Lower leg skin (tissue), 4 donors: ENCODE measurements around the gene QSOX1. TPM values are rescaled to one million over a fixed set of nuclear protein-coding genes. Genes with fewer than 3 reads are reported as not detected.
"Not testable (repeated sequence)": the region's sequence is repeated elsewhere in the genome, so short reads cannot be mapped to it uniquely, and the experiment has no call there.

Experiments used
- DNase-seq, 2 donors: peaks; one replicate each; pipeline ENCODE4 v3.0.0-alpha.2; 2019; ENCODE audit warnings: low spot score in 2 of 2
- H3K4me3 ChIP-seq: fragments of 200-600 bp; sonication (generic); 2 replicates; pipeline ENCODE4 v1.5.1; 2017; ENCODE audit warnings: mild to moderate bottlenecking, low read depth; ENCODE audit not compliant: poor library complexity, severe bottlenecking
- POLR2A ChIP-seq, 2 donors: fragments of 450-650 bp; IDR thresholded peaks; one replicate each; pipeline ENCODE4 v1.6.1; 2016 to 2017; ENCODE audit warnings: antibody characterized with exemption in 2 of 2, mild to moderate bottlenecking in 1 of 2, moderate library complexity in 1 of 2
- WGBS, 2 donors: methylation state at CpG; one replicate each; pipeline ENCODE4 v1.1.5; 2018; 5-methylcytosine and 5-hydroxymethylcytosine counted together
- intact Hi-C: fragments of 100-400 bp; cut with DNase I; formaldehyde crosslinking; loops from one replicate; pipeline ENCODE4 v1.15.0; 2023; ENCODE audit warnings: low total_unique reads
- total RNA-seq, 4 donors: library from RNA; depleted of rRNA; stranded (reverse); fragments of >200 nt; gene quantifications; one replicate each; pipeline ENCODE4 v1.1.0, GENCODE V29; 2016
- TF ChIP-seq, protein P1 (sequence below), 3 donors: fragments of 450-650 bp; IDR thresholded peaks; one replicate each; pipeline ENCODE4 v1.5.1; 2016; ENCODE audit warnings: antibody characterized with exemption in 3 of 3, mild to moderate bottlenecking in 3 of 3, moderate library complexity in 2 of 3

Gene QSOX1
- total RNA-seq, 4 donors from 2014 or later, result 77.7 to 90.3 (median 87.3) TPM

DNA sequence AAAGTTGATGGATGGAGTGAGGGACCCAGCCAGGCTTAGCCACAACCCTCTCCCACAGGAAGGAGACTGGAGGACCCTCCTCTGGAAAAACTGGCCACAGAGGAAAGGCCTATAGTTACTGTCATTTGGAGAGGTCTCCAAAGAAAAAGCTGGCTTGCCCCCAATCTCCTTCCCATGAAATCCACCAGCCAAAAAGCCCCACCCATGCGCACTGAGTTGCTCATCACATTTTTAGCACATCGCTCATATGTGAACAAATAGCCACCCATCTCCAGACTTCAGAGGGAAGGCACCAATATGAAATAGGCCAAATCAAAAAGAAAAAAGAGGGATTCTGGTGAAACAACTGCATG is 36.9 kb upstream of the QSOX1 start:
- H3K4me3 ChIP-seq, result no peak overlapping the region
- TF ChIP-seq, protein P1, sequence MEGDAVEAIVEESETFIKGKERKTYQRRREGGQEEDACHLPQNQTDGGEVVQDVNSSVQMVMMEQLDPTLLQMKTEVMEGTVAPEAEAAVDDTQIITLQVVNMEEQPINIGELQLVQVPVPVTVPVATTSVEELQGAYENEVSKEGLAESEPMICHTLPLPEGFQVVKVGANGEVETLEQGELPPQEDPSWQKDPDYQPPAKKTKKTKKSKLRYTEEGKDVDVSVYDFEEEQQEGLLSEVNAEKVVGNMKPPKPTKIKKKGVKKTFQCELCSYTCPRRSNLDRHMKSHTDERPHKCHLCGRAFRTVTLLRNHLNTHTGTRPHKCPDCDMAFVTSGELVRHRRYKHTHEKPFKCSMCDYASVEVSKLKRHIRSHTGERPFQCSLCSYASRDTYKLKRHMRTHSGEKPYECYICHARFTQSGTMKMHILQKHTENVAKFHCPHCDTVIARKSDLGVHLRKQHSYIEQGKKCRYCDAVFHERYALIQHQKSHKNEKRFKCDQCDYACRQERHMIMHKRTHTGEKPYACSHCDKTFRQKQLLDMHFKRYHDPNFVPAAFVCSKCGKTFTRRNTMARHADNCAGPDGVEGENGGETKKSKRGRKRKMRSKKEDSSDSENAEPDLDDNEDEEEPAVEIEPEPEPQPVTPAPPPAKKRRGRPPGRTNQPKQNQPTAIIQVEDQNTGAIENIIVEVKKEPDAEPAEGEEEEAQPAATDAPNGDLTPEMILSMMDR (IDR thresholded peaks at IDR 0.05), result no peak
- TF ChIP-seq POLR2A (IDR thresholded peaks at IDR 0.05), result no peak
- WGBS, 2 donors, result 63 to 77% methylated on average over 2 of the region's 2 CpGs
- DNase-seq, result no peak
- intact Hi-C loops, result no loop called here

DNA sequence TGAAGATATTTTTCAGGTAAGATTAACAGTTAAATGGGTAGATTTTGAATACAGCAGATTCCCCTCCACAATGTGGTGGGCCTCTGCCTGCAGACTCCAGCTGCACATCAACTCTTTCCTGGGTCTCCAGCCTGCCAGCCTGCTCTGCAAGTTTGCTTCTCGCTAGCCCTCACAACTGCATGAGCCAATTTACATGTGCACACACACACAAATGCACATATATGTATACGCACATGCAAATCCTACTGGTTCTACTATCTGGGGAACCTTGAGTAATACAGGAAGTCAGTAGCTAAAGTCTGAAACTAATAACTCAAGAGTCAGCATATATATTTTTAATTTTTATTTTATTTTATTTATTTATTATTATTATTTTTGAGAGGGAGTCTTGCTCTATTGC is 34.8 kb upstream of the QSOX1 start:
- 82 to 91% methylated on average over 2 of the region's 2 CpGs for WGBS, 2 donors
- intact Hi-C loops, result no loop called here

DNA sequence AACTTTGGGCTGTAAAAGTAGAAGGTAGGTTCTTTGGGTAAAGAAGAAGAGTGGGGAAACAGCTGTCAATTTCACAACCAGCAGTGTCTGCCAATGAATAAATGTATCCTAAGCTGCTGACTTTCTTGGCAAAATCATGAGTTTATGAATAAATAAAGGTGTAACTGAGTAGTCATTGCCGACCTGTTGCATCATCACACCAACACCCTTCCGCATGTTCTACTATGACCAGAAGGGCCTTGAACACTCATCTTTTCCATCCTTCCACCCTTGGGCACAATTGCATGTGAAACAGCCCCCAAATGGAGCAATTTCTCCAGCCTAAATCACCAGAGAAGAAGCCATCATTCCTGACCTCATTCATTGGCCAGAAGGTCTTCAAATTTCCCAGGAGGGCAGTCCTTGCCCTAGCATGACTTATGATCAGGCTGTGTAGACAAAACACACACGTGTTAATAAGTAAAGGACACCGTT is 31.2 kb upstream of the QSOX1 start:
- no peak for DNase-seq
- intact Hi-C loops, result no loop called here
- H3K4me3 ChIP-seq, result no peak overlapping the region
- WGBS, 2 donors, result 76 to 81% methylated on average over 4 of the region's 4 CpGs
- TF ChIP-seq, protein P1 (IDR thresholded peaks at IDR 0.05), result no peak
- no peak for TF ChIP-seq POLR2A (IDR thresholded peaks at IDR 0.05)

More for the DNA sequence above, 34.8 kb upstream of the QSOX1 start:
- no peak for TF ChIP-seq POLR2A (IDR thresholded peaks at IDR 0.05)
- TF ChIP-seq, protein P1 (IDR thresholded peaks at IDR 0.05), result no peak
- DNase-seq, result no peak
- H3K4me3 ChIP-seq, result no peak overlapping the region

DNA sequence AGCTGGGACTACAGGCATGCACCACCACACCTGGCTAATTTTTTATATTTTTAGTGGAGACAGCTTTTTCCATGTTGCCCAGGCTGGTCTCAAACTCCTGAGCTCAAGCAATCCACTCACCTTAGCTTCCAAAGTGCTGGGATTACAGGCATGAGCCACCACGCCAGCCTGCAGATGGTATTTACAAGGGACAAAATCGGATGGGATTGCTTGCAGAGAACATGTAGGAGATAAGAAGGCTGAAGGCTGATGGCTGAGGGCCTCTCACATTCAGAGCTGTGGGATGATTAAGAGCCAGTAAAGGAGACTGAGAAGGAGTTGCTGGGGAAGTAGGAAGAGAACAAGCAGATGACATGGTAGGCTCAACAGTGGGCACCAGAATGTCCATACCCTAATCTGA is 24.0 kb upstream of the QSOX1 start:
- DNase-seq, result no peak
- 86 to 92% methylated on average over 2 of the region's 2 CpGs for WGBS, 2 donors
- intact Hi-C loops, result no loop called here
- H3K4me3 ChIP-seq, result no peak overlapping the region
- TF ChIP-seq, protein P1 (IDR thresholded peaks at IDR 0.05), result no peak
- TF ChIP-seq POLR2A (IDR thresholded peaks at IDR 0.05), result no peak

DNA sequence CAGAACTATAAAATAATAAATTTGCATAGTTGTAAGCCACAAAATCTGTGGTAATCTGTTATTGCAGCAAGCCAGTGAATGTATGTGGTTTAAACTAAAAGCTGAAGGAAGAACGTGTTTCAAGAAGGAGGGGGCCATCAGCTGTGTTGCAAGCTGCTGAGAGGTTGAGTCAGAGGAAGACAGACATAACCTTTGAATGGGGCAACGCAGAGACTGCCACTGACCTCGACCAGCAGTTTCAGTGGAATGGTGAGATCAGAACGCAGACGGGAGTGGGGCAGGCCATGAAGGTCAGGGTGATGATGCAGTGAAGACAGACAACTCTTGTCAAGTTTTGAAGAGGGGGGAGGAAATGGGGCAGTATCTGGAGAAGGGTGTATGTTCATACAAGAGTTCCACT is 23.2 kb upstream of the QSOX1 start:
- no peak for DNase-seq
- WGBS, 2 donors, result 61 to 64% methylated on average over 5 of the region's 5 CpGs
- no peak overlapping the region for H3K4me3 ChIP-seq
- intact Hi-C loops, result no loop called here
- TF ChIP-seq, protein P1 (IDR thresholded peaks at IDR 0.05), result no peak
- no peak for TF ChIP-seq POLR2A (IDR thresholded peaks at IDR 0.05)

DNA sequence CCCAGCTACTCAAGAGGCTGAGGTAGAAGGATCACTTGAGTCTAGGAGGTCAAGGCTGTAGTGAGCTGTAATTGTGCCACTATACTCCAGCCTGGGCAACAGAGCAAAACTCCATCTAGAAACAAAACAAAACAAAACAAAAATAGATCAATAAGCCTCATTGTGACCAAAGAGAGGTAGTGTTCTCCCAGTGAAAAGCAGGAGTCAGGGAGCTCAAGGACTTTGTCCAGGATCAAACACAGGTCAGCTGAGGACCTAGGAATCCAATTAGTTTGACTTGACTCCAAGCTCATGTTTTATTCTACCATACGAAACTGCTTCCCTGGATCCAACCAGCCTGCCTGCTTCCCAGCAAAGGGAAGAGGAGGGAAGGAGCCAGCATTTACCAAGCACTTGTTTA is 21.5 kb upstream of the QSOX1 start:
- WGBS, 2 donors, result 63 to 83% methylated on average over 1 of the region's 1 CpG
- DNase-seq, result no peak
- intact Hi-C loops, result no loop called here
- no peak overlapping the region for H3K4me3 ChIP-seq
- no peak for TF ChIP-seq POLR2A (IDR thresholded peaks at IDR 0.05)
- TF ChIP-seq, protein P1 (IDR thresholded peaks at IDR 0.05), result no peak

DNA sequence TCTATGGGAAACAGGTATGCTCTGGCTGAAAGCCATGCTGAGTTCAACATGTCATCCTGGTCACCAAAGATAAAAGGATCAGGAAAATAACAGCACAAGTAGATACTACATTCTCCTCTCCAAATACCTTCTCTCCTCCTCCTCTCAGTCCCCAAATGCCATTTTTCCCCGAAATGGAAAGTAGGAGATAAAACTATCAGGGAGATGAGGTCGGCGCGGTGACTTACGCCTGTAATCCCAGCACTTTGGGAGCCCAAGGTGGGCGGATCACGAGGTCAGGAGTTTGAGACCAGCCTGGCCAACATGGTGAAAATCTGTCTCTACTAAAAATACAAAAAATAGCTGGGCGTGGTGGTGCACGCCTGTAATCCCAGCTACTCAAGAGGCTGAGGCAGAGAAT is 21.0 kb upstream of the QSOX1 start:
- intact Hi-C loops, DNase-seq: not testable (repeated sequence)

More for the DNA sequence above, 21.0 kb upstream of the QSOX1 start:
- not testable (repeated sequence) for H3K4me3 ChIP-seq
- 88 to 89% methylated on average over 9 of the region's 9 CpGs for WGBS, 2 donors
